ENCODE data around the gene ZNF787. TPM values are rescaled to one million over a fixed set of nuclear protein-coding genes. Genes with fewer than 3 reads are reported as not detected.

Gene ZNF787
- total RNA-seq, 1 experiment from 2014 or later = 54.6 TPM

- Histone ChIP-seq H2BK20ac (ENCODE audit: low read depth, low read length, poor library complexity, severe bottlenecking) (no peak overlapping the region), H3T11ph (ENCODE audit: low read length) (no peak overlapping the region), H2BK120ac (ENCODE audit: low read depth, low read length, poor library complexity, severe bottlenecking) (no peak overlapping the region), H2AFZ (ENCODE audit: low read length) (no peak overlapping the region), H3K4me2 (ENCODE audit: insufficient read depth, insufficient read length, low read length) (no peak overlapping the region), H3K27ac (ENCODE audit: insufficient read length, low read depth, low read length) (no peak overlapping the region), H3K56ac (ENCODE audit: insufficient read length, low read depth, low read length) (no peak overlapping the region), H2AK5ac (ENCODE audit: insufficient read length, low read length) (no peak overlapping the region), H3K9me3 (ENCODE audit: control insufficient read depth, low read depth, low read length) (no peaks in the 10 kb centered on the region), H2BK15ac (ENCODE audit: low read depth, low read length) (no peak overlapping the region), H4K8ac (replicated peaks; ENCODE audit: insufficient read length, low read depth, low read length) (no peak overlapping the region), H2BK12ac (ENCODE audit: insufficient read length, low read depth, low read length) (no peak overlapping the region), H3K23ac (ENCODE audit: insufficient read length, low read depth, low read length) (no peak overlapping the region), H3K79me2 (ENCODE audit: insufficient read depth, low read length) (no peaks in the 10 kb centered on the region; the same call in 1 of the 2 replicates), H2BK5ac (ENCODE audit: insufficient read length, low read length) (no peak overlapping the region), H3K18ac (ENCODE audit: insufficient read length, low read depth, low read length) (no peak overlapping the region), H3K27me3 (ENCODE audit: insufficient read depth, low read length) (no peaks in the 10 kb centered on the region), H3K4me1 (ENCODE audit: insufficient read depth, low read length) (no peaks in the 10 kb centered on the region), H4K20me1 (ENCODE audit: control insufficient read depth, insufficient read depth, insufficient read length) (no peaks in the 10 kb centered on the region), H3K4ac (ENCODE audit: low read depth, low read length) (no peak overlapping the region), H3K79me1 (ENCODE audit: insufficient read depth, low read depth, low read length, poor library complexity, severe bottlenecking) (peaks cover 10% of the 10 kb centered on the region), H3K14ac (ENCODE audit: insufficient read depth, low read length) (no peak overlapping the region), H3K9ac (ENCODE audit: extremely low read depth, insufficient read length, low read length) (no peak overlapping the region), H3K23me2 (ENCODE audit: insufficient read length, low read depth, low read length, poor library complexity, severe bottlenecking) (no peaks in the 10 kb centered on the region), H4K91ac (ENCODE audit: insufficient read length, low read depth, low read length) (no peak overlapping the region), H4K5ac (ENCODE audit: insufficient read length, low read depth, low read length) (no peak overlapping the region)
- no peak overlapping the region for H3K4me3 Mint-ChIP-seq
- WGBS (ENCODE audit: extremely low coverage, insufficient read length, low lambda C conversion rate) = no CpG with 5 or more reads among the region's 14 CpGs
- no peaks in the 10 kb centered on the region; the same call in 1 of the 2 replicates for H3K27me3 Mint-ChIP-seq (ENCODE audit: low read depth)
- no peak for DNase-seq
- peaks cover 30 to 33% of the 10 kb centered on the region in 2 experiments for H3K4me1 Mint-ChIP-seq
- peaks cover 6 to 12% of the 10 kb centered on the region in 2 experiments; a peak in 3 of 5 replicates for H3K9me3 Mint-ChIP-seq
- H3K36me3 Mint-ChIP-seq (ENCODE audit: insufficient read depth in 1 of 3, low read depth in 3 of 3) = peaks cover 24 to 50% (median 40%) of the 10 kb centered on the region in 3 experiments
- 0 out of 7 replicates have a peak overlapping the region, but pooled peaks of 1 of the 3 experiments have one; percentile 48 for H3K27ac Mint-ChIP-seq
- no peak for TF ChIP-seq CTCF (conservative IDR thresholded peaks at IDR 0.05)
These were observed 31.8 kb downstream of the ZNF787 start for GRCh38 chr19:56089344-56089743.
